Ishikawa (cell line): Measurements from ENCODE around the gene CER1.

ENCODE experiments used
- CEBPB ChIP-seq: IDR thresholded peaks from 2 replicates; pipeline ENCODE4 v1.6.1; 2012
- CREB1 ChIP-seq: IDR thresholded peaks from 2 replicates; pipeline ENCODE4 v1.6.1; 2012; ENCODE audit warnings: low read depth
- EGR1 ChIP-seq: IDR thresholded peaks from 2 replicates; pipeline ENCODE4 v1.6.1; 2012
- EP300 ChIP-seq: IDR thresholded peaks from 2 replicates; pipeline ENCODE4 v1.6.1; 2012; ENCODE audit warnings: borderline replicate concordance
- FOXM1 ChIP-seq: IDR thresholded peaks from 2 replicates; pipeline ENCODE4 v1.6.1; 2012; ENCODE audit warnings: low read depth, borderline replicate concordance
- MAX ChIP-seq: IDR thresholded peaks from 2 replicates; pipeline ENCODE4 v1.6.1; 2012
- NFIC ChIP-seq: IDR thresholded peaks from 2 replicates; pipeline ENCODE4 v1.6.1; 2012
- RAD21 ChIP-seq: IDR thresholded peaks from 2 replicates; pipeline ENCODE4 v1.6.1; 2012; ENCODE audit warnings: low read depth
- REST ChIP-seq: IDR thresholded peaks from 2 replicates; pipeline ENCODE4 v1.6.1; 2012; ENCODE audit warnings: low read depth, mild to moderate bottlenecking
- TAF1 ChIP-seq: IDR thresholded peaks from 2 replicates; pipeline ENCODE4 v1.6.1; 2012; ENCODE audit warnings: low read depth, mild to moderate bottlenecking
- TCF12 ChIP-seq: IDR thresholded peaks from 2 replicates; pipeline ENCODE4 v1.6.1; 2012; ENCODE audit warnings: low read depth
- TEAD4 ChIP-seq: IDR thresholded peaks from 2 replicates; pipeline ENCODE4 v1.6.1; 2012
- USF1 ChIP-seq: IDR thresholded peaks from 2 replicates; pipeline ENCODE4 v1.6.1; 2012
- YY1 ChIP-seq: IDR thresholded peaks from 2 replicates; pipeline ENCODE4 v1.6.1; 2012; ENCODE audit warnings: low read depth
- ZBTB7A ChIP-seq: IDR thresholded peaks from 2 replicates; pipeline ENCODE4 v1.6.1; 2012; ENCODE audit warnings: low read depth

The CER1 gene

GRCh38 chr9:14722391-14723035 is at the start of gene CER1:
Gene CER1, minus strand, starts transcription at chr9:14722733. Its CDS starts 61 bp downstream, at chr9:14722672.
- TF ChIP-seq CEBPB = no peak
- no peak for TF ChIP-seq REST

- TF ChIP-seq NFIC = no peak
- no peak for TF ChIP-seq TEAD4
- no peak for TF ChIP-seq MAX
- no peak for TF ChIP-seq TAF1
- TF ChIP-seq EP300 = no peak
Measured at GRCh38 chr9:14770592-14770991, 48.1 kb upstream of the CER1 start.

GRCh38 chr9:14769230-14769571 is 46.7 kb upstream of the CER1 start:
- TF ChIP-seq CREB1 = no peak
- TF ChIP-seq MAX = no peak
- no peak for TF ChIP-seq ZBTB7A
- peak; percentile 59 for TF ChIP-seq RAD21

- TF ChIP-seq USF1 (no peak), TEAD4 (no peak), EGR1 (no peak), REST (no peak), FOXM1 (no peak), TCF12 (no peak), NFIC (no peak), CEBPB (no peak), RAD21 (peak; percentile 77)
Measured at GRCh38 chr9:14768405-14769229, 46.1 kb upstream of the CER1 start.

- TF ChIP-seq MAX (no peak), USF1 (no peak), CREB1 (no peak), ZBTB7A (no peak), NFIC (no peak), CEBPB (no peak), RAD21 (no peak), TAF1 (no peak)
Measured at GRCh38 chr9:14766299-14766698, 43.8 kb upstream of the CER1 start.

GRCh38 chr9:14761584-14761983 is 39.1 kb upstream of the CER1 start:
- TF ChIP-seq RAD21 (no peak), CREB1 (no peak), NFIC (no peak), MAX (no peak), FOXM1 (no peak), YY1 (no peak), EGR1 (no peak), TAF1 (no peak), USF1 (no peak)
